Germinal center (tissue), 1 donor: Measurements from ENCODE around the gene ELOVL7.
"Not testable (repeated sequence)": the region's sequence is repeated elsewhere in the genome, so short reads cannot be mapped to it uniquely, and the experiment has no call there.

ENCODE experiments used
- DNase-seq: peaks from one replicate; pipeline ENCODE4 v3.0.0; 2012; ENCODE audit warnings: mixed read lengths, low spot score

Gene ELOVL7

DNA sequence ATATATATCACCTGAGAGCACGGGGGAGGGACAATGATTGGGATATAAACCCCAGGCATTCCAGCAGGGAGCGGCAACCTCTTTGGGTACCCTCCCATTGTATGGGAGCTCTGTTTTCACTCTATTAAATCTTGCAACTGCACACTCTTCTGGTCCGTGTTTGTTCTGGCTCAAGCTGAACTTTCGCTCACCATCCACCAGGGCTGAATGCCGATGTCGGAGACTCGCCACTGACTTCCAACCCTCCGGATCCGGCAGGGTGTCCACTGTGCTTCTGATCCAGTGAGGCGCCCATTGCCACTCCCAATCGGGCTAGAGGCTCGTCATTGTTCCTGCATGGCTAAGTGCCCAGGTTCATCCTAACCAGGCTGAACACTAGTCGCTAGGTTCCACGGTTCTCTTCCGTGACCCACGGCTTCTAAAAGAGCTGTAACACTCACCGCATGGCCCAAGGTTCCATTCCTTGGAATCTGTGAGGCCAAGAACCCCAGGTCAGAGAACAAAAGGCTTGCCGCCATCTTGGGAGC, 48.6 kb downstream of the ELOVL7 start:
- not testable (repeated sequence) for DNase-seq

DNA sequence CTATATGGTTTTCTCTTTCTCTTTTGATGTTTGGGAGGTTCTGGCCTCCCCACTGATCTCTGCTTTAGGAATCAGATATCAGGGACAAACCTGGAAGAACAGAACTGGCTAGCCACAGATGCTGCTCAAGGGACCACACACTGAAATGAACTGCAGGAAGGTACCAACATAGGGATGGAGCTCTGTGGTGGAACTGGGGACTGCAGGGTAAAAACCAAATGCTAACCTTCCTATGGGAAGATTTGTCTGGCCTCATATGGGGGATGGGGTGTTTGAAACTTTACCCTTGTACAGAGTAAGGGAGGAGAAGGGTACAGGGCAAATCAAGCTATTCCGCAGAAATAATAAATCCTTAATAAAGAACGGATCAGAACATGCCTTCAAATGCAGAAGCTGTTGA, 49.4 kb downstream of the ELOVL7 start:
- DNase-seq = no peak

DNA sequence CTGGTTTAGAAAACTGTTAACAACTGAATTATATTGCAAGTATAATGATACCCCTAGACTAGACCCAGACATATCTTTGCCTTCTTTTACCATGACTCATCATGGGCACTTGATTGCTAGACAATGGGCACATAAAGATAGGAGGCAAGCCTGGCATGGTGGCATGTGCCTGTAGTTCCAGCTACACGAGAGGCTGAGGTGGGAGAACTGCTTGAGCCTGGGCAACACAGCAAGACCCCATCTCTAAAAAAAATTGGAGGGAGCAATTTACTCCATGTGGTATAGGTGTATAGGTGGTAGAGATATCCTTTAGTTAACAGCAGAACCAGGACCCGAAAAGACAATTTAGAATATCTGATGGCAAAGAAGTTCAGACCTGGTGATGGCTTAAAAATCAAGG, 51.6 kb downstream of the ELOVL7 start:
- DNase-seq = no peak

DNA sequence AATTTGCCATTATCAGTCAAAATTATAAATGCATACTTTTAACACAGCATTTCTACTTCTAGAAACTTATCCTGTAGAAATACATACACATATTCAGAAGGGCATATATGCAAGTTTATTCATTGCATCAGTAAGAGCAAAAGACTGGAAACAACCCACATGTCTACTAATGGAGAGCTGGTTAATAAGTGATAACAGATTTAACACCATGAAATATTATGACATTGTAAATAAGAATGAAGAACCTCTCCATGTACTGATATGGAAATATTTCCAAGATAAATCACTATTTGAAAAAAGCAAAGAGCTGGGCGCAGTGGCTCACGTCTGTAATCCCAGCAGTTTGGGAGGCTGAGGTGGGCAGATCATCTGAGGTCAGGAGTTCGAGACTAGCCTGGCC, 54.5 kb downstream of the ELOVL7 start:
- DNase-seq = no peak

DNA sequence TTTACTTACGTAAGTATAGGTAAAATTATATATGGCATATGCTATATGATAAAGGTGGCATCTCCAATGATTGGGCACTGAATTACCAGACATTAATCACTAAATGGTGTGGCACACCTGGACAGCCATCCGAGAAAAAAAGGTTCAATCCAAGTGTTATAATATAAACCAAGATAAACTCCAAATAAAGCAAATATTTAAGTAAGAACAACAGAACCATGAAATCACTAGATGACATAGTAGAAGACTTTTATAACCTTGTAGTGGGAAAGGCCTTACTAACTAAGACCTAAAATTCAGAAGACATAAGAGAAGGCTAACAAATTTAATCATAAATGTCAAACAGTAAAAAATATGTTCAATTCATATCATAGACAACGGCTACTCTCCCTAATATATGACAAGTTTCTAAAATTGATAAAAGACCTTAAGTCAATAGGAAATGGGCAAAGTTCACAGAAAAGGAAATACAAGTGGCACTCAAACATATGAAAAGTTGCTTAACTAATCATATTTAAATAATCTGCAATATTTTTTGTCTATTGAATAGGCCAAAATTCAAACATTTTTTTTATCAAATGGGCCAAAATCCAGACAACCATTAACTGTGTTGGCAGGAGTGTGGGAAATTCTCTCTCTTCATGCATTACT, 55.1 kb downstream of the ELOVL7 start:
- DNase-seq = no peak

DNA sequence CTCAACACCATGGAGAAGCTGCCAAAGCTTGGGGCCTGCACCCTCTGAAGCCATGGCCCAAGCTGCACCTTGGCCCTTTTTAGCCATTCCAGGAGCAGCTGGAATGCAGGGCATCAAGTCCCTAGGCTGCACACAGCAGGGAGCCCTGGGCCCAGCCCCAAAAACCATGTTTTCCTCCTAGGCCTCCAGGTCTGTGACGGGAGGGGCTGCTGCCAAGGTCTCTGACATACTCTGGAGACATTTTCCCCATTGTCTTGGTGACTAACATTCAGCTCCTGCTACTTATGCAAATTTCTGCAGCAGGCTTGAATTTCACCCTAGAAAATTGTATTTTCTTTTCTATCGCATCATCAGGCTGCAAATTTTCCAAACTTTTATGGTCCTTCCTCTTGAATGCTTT, 64.6 kb downstream of the ELOVL7 start:
- DNase-seq = no peak

DNA sequence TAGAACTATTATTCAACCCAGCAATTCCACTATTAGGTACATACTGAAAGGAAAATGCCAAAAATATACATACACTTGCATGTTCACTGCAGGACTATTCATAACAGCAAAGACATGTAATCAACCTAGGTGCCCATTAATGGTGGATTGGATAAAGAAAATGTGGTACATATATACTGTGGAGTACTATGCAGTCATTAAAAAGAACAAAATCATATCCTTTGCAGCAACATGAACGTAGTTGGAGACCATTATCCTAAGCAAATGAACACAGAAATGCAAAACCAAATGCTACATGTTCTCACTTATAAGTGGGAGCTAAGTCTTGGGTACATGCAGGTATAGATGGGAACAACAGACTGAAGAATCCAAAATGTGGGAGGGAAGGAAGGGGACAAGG, 67.7 kb downstream of the ELOVL7 start:
- DNase-seq = no peak

DNA sequence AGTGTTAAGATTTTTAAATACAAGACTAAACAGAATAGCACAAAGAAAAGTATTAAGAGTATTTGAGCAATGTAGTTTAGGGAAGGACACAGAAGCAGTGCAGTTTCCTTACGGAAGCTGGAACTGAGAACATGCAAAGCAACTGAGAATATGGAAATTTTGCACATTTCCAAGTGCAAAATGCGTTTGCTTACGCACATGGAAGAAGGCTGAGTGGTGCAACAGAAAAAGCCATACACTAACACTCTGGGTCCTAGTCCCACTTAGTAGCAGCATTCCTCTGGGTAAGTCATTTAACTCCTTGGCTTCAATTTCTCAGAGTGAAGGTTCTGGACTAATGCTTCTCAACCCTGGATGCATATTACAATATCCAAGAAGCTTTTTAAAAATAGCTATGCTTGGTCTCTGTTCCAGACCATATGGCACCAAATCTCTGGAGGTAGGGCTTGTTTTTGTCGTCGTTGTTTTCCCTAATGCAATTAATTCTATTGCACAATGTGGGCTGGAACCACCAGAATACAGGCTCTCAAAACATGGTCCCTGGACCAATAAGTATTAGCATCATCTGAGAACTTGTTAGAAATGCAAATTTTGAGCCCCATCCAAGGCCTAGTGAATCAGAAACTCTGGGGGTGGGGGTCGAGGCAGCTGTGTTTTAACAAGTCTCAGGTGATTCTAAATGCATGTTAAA, 78.9 kb downstream of the ELOVL7 start:
- no peak for DNase-seq

DNA sequence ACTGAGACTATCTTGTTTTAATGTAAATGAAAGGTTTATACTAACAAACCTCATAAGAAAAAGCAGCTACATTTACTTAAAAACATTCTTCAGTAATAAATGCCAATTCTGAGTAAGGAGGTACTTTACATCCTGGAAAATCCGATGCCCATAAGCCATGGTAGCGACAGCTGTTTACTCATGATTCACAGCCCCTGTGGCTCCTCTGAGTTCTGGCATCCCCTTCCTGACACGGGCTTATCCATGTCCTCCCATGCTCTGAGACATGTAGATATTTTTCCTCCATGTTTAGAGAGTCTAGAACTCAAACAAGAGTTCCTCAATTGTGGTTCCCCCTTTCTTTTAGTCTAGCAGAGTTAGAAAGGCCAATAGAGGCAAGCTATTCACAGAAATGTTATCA, 81.0 kb downstream of the ELOVL7 start:
- DNase-seq = no peak

DNA sequence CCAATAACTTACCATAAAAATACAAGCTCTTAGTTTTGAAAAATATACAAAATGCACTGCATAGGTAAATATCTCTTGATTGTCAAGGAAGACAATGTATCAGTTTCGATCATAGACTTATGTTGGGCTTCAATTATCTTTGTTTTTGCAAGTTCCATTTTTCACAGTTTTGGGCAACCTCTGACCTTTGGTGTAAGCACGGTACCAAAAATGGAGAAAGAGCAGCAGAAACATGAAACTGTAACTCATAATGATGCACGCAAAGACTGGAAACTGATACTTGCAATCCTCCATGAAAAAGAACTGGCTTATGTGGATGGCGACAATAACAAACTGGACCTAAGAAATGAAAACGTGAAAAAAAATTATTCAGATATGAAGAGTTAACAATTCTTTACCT, 89.6 kb downstream of the ELOVL7 start:
- no peak for DNase-seq

DNA sequence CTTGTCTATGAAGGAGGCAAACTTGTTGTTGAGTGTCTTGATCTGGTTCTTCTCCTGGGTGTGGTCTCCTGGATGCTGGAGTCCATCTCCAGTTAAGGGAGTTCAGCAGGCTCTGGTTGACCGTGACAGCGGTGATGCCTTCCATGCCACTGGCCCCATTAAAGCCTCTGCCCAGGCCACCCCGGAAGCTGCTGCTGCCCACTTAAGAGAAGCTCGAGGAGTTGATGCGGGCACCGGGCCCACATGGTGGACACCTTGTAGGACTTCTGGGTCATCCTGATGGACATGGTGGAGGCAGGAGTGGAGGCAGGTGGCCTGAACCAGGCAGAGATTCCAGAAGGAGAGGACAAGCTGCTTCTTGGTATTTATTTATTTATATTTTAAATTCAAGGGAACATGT, 99.4 kb downstream of the ELOVL7 start:
- no peak for DNase-seq

DNA sequence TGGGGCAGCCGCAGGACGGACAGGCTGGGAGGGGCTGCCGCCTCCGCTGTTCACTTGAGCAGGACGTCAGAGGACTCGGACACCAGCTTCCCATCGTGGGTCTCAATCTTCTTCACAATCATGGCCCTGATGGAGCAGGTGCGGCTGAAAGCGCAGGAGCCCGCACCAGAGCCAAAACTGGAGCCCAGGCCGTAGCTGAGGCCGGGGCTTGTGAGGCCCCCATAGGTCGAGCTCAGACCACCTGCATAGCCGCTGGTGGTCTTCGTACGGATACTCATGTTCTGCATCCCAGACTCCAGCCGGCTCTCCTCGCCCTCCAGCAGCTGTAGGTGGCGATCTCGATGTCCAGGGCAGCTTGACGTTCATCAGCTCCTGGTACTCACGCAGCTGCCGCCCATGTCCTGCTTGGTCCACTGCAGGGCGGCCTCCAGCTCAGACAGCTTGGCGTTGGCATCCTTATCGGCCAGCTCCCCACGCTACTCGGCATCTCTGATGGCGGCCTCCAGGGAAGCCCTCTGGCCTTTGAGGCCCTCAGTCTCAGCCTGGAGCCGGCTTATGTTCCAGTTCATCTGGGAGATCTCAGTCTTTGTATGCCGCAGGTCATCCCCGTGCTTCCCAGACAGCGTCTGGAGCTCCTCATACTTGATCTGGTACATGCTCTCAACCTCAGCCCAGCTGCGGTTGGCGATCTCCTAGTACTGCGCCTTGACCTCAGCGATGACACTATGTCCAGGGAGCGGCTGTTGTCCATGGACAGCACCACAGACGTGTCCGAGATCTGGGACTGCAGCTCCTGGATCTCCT, 100.4 kb downstream of the ELOVL7 start:
- no peak for DNase-seq

DNA sequence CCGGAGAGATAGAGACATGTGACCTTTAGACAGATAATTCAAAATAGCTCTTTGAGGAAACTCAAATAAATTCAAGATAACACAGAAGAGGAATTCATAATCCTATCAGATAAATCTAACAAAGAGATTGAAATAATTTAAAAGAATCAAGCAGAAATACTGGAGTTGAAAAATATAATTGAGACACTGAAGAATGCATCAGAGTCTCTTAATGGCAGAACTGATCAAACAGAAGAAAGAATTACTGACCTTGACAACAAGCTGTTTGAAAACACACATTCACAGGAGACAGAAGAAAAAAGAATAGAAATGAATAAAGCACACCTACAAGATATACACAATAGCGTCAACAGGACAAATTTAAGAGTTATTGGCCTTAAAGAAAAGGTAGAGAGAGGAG, 103.7 kb downstream of the ELOVL7 start:
- no peak for DNase-seq

DNA sequence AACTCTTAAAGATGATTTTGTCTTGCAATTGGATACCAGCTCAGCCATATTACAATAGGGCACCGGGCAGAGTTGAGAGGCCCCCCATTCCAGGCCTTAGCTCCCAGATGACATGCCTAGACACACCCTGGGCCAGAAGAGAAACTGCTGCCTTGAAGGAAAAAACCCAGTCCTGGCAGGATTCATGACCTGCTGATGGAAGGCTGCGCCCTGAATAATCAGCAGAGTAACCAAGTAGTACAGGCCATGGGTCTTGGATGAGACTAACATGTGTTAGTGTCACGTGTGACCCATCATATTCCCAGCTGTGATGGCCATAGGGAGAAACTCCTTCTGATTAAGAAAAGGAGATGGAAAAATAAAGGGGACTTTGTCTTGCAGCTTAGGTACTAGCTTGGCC, 105.1 kb downstream of the ELOVL7 start:
- no peak for DNase-seq

DNA sequence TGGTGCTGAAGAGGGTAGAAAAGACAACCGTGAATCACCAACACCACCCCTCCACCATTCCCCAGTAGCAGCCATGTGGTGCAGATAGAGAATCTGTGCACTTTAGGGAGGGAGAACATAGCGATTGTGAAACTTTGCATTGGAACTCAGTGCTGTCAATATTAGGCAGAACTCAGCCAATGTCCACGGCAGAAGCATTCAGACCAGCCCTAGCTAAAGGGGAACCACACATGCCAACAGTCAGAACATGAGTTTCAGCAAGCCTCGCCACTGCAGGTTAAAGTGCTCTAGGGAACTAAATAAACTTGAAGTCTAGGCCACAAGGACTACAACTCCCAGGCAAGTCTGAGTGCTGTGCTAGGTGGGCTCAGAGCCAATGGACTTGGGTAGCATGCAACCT, 105.6 kb downstream of the ELOVL7 start:
- no peak for DNase-seq

DNA sequence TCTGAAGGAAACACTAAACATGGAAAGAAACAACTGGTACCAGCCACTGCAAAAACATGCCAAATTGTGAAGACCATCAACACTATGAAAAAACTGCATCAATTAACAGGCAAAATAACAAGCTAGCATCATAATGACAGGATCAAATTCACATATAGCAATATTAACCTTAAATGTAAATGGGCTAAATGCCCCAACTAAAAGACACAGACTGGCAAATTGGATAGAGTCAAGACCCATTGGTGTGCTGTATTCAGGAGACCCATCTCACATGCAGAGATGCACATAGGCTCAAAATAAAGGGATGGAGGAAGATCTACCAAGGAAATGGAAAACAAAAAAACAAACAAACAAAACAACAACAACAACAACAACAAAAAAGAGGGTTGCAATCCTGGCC, 113.2 kb downstream of the ELOVL7 start:
- not testable (repeated sequence) for DNase-seq

DNA sequence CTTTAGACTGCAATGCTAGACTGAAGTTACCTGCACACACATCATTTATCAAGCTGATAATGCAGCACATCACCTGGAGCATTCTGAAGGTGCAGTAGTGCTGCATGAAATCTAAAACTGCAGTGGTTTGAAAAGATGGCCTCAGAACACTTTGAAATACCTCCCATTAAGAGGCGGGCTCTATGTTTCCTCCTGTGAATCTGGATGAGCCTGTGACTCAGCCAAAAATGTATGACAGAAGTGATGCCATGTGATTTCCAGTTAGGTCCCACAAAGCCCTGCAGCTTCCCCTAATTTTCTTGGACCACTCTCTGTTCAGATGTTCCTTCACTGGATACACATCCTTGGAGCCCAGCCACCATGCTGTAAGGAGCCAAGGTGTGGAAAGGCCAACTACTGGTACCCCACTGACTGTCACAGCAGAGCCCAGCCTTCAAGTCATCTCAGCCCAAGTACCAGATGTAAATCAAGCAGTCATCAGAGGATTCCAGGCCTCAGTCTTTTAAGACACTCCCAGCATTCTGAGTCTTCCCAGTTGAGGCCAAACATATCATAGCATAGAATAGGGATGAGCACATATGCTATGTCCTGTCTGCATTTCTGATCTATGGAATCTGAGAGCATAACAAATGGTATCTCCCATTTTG, 116.9 kb downstream of the ELOVL7 start:
- DNase-seq = no peak

DNA sequence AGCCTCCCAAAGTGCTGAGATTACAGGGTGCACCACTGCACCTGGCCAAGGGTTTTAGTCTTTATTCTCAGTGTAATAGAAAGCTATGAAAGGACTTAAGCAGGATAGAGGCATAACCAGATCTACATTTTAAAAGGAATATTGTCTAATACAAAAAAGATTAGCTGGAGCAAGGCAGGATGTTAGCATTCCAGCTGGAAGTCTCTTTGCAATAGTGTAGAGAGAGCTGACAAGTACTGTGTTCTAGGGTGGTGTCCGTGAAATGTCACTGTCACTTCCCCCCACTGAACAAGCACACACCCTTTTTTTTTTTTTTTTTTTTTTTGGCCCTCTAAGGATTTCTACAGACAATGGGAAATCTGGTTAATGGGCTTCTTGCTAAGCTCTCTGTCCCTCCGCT, 119.9 kb downstream of the ELOVL7 start:
- DNase-seq = no peak

DNA sequence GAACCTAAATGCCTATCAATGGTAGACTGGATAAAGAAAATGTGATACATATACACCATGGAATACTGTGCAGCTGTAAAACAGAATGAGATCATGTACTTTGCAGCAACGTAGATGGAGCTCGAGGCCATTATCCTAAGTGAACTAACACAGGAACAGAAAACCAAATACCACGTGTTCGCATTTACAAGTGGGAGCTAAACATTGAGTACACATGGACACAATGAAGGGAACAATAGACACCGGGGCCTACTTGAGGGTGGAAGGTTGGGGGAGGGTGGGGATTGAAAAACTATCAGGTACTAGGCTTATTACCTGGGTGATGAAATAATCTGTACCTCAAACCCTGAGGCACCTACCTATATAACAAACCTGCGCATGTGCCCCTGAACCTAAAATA, 121.7 kb downstream of the ELOVL7 start:
- no peak for DNase-seq

DNA sequence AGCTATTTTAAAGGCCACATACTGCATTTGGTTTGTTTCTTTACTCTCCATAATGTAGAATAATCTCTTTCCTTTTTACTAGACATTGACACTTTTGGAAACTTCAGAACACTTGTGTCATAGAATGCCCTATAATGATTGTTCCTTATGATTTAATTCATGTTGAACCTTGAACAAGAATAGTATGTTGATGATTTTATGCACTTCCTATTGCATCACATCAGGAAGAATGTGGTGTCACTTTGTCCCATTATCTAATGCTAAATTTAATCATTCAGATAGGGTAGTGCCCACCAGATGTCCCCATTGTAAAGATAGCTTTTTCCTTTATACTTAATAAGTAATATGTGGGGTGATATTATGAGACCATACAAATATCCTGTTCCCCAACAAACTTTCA, 124.7 kb downstream of the ELOVL7 start:
- no peak for DNase-seq

DNA sequence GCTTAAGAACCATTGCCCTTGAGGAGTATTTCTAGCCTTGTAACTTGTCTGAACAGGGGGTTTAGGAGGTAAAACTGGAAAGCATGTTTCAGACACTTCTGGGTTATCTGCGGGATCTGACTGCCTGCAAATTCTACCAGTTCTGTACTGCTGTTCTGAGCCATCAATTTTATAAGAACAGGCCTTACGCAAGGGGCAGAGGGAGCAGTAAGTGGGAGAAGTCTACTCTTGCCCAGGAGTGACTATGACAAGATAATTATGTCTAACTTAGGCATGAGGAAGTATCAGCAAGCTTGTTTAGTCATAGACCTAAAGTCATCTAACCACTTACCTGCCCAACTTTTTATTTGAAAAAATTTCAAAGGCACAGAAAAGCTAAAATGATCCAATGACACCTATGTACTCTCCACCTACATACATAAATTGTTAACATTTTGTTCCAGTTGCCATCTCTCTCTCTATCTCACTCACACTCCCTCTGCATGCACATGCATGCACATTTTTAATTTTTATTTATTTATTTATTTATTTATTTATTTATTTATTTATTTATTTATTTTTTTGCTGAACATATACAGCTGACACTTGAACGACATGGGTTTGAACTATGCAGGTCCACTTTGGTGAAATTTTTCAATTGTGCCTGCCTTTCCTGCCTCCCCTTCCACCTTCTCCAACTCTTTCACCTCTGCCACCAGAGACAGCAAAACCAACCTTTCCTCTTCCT, 125.7 kb downstream of the ELOVL7 start:
- DNase-seq = no peak
